ENCODE results near the gene TBC1D10B.
"Not testable (repeated sequence)": the region's sequence is repeated elsewhere in the genome, so short reads cannot be mapped to it uniquely, and the experiment has no call there.

Gene TBC1D10B

DNA sequence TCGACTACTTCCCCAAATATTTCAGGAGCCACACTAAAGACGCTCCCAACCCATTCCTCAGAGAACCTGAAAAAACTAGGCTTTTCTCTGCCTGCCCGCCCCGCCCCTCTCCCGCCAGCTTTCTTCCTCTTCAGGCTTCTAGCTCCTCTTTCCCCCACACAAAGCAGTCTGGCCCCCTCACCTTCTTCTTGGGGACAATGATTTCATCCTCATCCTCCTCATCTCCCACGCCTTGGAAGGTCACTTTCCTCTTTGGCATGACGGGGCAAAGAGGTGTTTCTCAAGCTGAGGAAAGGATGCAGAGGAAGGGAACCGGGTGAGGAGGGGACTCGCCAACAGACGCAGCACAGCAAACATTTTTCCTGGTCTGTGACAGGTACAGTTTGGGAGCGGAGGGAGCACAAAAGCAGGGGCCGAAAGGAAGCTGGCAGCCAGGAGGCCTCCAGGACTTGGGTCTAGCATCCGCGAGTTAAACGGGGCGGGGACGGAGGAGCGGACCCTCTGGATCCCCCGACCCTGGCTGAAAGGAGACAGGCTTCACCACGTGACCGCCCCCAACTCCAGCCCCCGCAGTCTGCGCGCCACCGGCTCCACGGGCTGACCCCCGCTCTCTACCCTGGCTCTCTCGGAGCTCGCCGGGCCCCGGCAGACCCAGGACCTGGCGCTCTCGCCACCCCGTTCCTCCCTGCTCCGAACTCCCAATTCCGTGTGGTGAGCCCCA, 15.7 kb downstream of the TBC1D10B start:
- DNase-seq, result no peak

GRCh38 chr16:30353438-30354129, 16.7 kb downstream of the TBC1D10B start:
- DNase-seq, result no peak

GRCh38 chr16:30352488-30353401, 17.5 kb downstream of the TBC1D10B start:
- DNase-seq, result no peak

DNA sequence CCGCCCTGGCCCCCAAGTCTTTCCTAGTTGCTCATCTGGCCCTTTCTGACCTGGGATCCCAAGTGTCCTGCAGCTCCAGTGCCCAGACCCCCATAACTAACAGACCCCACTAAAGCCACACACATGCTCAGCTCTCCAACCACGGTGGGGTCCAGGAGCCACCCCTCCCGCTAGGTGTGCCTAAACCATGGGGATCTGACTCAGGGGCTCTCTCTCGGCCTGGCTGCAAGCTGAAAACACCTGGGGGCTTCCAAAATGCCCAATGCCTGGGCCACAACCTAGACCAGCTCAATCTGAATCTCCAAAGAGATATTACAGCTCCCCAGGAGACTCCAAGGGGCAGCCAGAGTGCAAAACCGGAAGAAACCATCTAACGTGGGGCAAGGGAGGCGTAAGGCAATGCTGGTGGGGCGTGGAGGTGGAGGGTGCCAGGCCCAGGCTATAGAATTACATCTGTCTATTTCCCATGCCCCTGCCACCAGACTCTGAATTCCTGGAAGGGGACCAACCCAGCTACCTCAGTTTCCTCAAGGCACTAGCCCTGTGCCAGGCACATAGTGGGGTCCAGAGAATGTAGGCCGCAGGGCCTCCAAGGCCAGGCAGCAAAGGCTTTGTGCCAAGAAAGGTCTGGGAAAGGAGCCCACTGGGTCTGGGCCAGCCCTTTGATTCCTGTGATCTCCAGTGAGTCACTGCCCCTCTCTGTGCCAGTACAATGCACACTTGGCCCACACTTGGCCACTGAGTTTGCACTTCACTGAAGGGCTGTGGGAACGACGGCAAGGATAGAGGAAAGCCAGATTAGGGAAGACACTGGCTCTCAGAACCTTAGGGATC, 18.5 kb downstream of the TBC1D10B start:
- no peak for DNase-seq

DNA sequence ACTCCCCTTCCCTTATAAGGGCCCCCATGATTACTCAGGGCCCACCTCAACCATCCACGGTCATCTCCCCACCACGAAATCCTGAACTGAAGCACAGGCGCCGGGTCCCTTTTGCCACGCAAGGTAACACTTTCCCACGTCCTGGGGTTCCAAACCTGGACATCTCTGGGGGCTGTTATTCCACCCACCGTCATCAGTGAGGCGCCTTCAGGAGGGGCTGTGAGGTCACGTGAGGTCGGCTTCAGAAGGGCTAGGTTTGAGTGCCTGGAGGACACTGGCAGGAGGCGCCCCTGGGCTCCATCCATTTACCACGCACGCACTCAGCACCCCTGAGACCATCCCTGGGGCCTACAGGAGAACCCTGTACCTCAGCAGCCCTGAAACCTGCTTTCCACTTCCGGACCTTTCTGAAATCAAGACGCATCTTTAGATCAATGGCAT, 19.3 kb downstream of the TBC1D10B start:
- DNase-seq, result no peak

DNA sequence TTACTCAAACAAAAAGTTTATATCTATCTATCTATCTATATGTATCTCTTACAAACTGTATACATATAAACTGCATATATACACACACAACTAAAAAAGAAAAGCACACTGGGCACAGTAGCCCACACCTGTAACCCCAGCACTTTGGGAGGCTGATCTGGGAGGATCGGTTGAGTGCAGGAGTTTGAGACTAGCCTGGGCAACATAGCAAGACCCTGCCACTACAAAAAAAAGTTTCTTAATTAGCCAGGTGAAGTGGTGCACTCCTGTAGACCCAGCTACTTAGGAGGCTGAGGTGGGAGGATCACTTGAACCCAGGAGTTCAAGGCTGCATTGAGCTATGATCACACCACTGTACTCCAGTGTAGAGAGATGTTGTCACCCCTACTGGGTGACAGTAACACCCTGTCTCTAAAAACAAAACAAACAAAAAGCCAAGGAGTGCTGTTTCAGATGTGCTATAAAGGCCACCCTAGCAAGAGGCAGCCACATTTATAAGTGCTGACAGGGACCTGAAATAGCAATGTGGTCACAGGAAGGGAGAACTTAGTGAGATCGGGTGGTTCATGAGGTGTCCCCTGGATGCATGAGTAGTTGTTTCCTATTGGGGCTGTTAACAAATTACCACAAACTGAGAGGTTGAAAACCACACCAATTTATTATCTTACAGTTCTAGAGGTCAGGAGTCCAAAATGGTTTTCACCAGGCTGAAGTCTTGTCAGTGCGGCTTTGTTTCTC, 20.0 kb downstream of the TBC1D10B start:
- no peak for DNase-seq

DNA sequence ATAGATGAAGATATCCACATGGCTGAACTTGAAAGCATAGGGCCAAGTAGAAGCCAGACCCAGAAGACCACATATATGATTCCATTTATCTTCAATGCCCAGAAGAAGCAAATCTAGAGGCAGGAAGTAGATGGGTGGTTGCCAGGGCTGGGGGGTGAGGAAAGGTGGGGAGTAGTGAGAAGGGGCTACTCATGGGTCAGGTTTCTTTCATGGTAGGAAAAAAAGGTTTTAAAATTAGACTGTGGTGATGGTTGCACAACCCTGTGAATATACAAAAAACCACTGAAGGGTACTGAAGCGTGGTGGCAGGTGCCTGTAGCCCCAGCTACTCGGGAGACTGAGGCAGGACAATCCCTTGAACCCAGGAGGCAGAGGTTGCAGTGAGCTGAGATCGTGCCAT, 20.6 kb downstream of the TBC1D10B start:
- DNase-seq, result no peak

DNA sequence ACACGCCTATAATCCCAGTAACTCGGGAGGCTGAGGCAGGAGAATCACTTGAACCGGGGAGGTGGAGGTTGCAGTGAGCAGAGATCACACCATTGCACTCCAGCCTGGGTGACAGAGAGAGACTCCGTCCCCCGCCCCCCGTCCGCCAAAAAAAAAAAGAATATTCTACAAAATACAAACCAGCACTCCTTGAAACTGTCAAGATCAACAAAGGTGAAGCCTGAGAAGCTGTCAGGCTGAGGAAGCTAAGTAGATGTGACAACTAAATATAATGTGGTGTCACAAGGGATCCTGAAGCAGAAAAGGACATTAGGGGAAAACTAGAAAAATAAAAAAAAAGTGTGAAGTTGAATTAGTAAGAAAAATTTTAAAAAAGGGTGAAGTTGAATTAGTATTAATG, 21.4 kb downstream of the TBC1D10B start:
- no peak for DNase-seq

- DNase-seq, result no peak
These were observed 22.2 kb downstream of the TBC1D10B start for GRCh38 chr16:30348113-30348512.

DNA sequence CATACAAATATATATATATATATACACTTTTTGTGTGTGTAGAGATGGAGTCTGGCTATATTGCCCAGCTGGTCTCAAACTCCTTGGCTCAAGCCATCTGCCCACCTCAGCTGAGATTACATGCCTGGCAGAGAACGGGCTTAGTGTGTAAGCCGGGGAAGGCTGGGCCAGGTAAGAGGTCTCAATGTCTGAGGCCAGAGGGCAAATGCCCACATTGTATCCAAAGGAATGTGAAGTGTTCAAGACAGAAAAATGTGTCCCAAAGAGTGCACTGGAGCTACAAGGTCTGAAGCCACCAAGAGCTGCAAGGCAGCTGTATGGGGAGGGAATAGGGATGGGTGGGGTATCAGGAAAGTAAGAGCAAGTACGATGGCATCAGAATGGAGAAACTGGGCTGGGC, 24.0 kb downstream of the TBC1D10B start:
- no peak for DNase-seq

GRCh38 chr16:30343491-30343820, 26.8 kb downstream of the TBC1D10B start:
- DNase-seq, result not testable (repeated sequence)

DNA sequence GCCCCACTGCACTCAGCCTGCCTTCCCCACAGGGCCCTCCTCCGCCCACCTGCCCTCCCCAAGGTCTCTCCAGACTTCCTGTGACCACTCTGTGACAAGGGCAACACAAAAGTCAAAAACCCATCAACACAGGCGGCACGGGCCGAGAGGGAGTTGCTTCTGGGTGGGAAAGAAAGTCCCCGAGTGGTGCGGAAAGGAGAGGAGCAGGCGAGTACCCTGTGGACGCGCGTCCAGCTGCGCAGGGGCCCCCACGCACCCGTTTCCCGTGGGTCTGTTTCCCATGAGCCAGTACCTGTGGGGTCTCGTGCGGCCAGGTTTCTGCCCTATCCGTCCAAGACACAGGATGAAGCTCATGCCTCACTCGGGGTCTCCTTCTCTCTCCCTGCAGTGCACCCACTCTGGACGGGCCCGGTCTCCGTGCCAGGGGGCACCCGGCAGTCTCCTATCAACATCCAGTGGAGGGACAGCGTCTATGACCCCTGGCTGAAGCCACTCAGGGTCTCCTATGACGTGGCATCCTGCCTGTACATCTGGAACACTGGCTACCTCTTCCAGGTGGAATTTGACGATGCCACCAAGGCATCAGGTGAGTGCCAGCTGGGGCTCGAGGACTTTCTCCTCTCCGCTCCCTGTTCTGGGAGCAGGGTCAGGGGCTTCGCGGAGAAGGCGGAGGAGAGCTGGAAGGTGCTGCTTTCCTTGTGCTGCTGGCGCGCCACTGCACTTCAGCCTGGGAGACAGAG, 27.4 kb downstream of the TBC1D10B start:
- no peak for DNase-seq

GRCh38 chr16:30341971-30342370, 28.3 kb downstream of the TBC1D10B start:
- DNase-seq, result not testable (repeated sequence)

DNA sequence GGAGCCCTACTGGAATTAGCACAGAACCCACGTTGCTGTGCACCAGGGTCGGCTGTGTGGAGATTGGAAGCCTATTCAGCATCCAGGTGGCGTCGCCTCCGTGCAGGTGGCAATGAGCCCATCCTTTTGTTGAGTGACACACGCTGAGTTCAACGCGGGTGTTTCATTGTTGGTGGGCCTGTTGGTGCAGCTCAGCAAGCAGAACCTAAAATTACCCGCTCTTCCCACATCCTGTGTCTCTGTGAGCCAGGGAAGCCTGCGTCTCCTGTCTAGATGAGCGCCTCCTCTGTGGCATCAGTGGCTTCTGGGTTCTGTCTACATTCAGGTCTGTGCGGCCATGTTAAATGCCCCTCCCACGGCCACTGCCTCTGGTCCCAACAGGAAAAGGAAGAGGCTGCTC, 29.7 kb downstream of the TBC1D10B start:
- DNase-seq, result no peak

DNA sequence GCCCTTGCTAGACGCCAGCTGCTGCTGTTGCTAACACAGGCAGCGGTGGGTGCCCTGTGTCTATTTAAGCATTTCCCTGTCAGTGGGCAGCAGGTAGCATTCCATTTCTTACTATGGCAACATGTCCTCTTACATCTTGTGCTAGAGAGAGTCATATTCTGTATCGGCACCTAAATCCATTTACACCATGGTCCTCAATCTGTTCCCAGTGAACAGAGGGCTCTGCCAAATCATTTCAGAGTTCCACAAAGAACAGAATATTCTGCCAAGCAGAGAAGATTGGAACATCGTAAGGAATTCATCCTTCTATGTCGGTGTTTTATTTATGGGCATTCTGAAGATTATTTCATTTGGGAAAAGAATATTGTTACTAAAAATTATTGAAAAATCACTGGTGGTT, 31.6 kb downstream of the TBC1D10B start:
- DNase-seq, result not testable (repeated sequence)

DNA sequence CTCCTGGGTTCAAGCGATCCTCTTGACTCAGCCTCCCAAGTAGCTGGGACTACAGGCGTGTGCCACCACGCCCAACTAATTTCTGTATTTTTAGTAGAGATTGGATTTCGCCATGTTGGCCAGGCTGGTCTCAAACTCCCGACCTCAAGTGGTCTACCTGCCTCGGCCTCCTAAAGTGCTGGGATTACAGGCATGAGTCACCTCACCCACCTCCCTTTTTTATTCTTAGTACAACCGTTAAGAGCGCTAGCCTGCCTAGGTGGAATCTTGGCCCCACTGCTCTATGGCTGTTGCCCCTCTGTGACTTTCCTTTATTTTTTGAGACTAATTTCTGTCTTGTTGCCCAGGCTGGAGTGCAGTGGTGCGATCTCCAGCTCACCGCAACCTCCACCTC, 32.3 kb downstream of the TBC1D10B start:
- not testable (repeated sequence) for DNase-seq

GRCh38 chr16:30335598-30336474, 34.5 kb downstream of the TBC1D10B start:
- no peak for DNase-seq

DNA sequence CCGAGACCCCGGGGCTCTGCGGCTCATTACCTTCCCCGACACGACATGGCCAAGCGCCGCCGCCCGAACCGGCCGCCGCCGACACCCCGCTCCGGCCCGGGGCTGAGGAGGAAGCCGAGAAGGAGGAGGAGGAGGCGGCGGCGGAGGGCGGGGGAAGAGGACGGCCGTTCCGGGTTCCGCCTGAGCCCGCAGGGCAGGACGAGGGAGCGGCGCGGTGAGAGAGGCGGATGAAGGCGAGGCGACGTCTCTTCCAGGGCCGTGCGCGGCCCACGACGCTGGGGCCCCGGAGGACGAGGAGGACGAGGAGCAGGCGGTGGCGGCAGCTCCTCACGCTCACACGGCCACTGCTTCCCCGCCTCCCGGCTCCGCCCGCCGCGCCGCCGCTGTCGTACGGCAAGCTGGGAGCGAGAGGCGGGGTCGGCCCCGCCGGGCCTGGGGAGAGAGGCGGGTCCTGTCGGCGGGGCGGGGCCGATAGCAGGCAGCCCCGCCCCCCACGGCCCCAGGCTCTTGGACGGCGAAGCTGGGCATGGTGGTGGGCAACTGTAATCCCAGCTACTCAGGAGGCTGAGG, 35.2 kb downstream of the TBC1D10B start:
- DNase-seq, result peak; percentile 81

- DNase-seq, result peak; percentile 77
These were observed 35.8 kb downstream of the TBC1D10B start for GRCh38 chr16:30334473-30334989.
